Measurements from ENCODE around the gene AKT3. TPM values are rescaled to one million over a fixed set of nuclear protein-coding genes. Genes with fewer than 3 reads are reported as not detected.

The AKT3 gene
- total RNA-seq, 2 experiments from 2014 or later = 80.4 to 88.5 TPM

- H3K27me3 ChIP-seq (ENCODE audit: control insufficient read depth in 1 of 2, insufficient read depth in 2 of 2, low read length in 2 of 2) = no peaks in the 10 kb centered on the region
- ChIA-PET CTCF (no interaction called here), POLR2A (no interaction called here)
- ATAC-seq (ENCODE audit: poor library complexity) (no peak), DNase-seq (no peak)
- Mint-ChIP-seq H3K4me1 (ENCODE audit: low read depth) (peaks cover 35% of the 10 kb centered on the region), H3K36me3 (ENCODE audit: low read depth) (peaks cover 94% of the 10 kb centered on the region), H3K4me3 (no peak overlapping the region), H3K27ac (no peak overlapping the region), H3K27me3 (no peaks in the 10 kb centered on the region), H3K9me3 (peaks cover 10% of the 10 kb centered on the region)
- peaks cover 4 to 12% of the 10 kb centered on the region in 2 experiments for H3K9me3 ChIP-seq (ENCODE audit: control insufficient read depth in 1 of 2, insufficient read depth in 1 of 2, low read length in 2 of 2)
- no peak overlapping the region for H3K4me3 ChIP-seq (ENCODE audit: low read length)
- peaks cover 37% of the 10 kb centered on the region for H3K36me3 ChIP-seq (ENCODE audit: insufficient read depth, low read length)
- no peaks in the 10 kb centered on the region for H3K4me1 ChIP-seq (ENCODE audit: insufficient read depth, low read length)
- TF ChIP-seq, protein P1, sequence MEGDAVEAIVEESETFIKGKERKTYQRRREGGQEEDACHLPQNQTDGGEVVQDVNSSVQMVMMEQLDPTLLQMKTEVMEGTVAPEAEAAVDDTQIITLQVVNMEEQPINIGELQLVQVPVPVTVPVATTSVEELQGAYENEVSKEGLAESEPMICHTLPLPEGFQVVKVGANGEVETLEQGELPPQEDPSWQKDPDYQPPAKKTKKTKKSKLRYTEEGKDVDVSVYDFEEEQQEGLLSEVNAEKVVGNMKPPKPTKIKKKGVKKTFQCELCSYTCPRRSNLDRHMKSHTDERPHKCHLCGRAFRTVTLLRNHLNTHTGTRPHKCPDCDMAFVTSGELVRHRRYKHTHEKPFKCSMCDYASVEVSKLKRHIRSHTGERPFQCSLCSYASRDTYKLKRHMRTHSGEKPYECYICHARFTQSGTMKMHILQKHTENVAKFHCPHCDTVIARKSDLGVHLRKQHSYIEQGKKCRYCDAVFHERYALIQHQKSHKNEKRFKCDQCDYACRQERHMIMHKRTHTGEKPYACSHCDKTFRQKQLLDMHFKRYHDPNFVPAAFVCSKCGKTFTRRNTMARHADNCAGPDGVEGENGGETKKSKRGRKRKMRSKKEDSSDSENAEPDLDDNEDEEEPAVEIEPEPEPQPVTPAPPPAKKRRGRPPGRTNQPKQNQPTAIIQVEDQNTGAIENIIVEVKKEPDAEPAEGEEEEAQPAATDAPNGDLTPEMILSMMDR (IDR thresholded peaks at IDR 0.05) = no peak
- intact Hi-C loops (cut with DNase I, micrococcal nuclease) = no loop called here
- H3K27ac ChIP-seq (ENCODE audit: low read depth in 1 of 2, low read length in 2 of 2) = no peak overlapping the region
These were observed 228.1 kb downstream of the AKT3 start for GRCh38 chr1:243621973-243622372.

- Mint-ChIP-seq H3K4me1 (ENCODE audit: low read depth) (peaks cover 35% of the 10 kb centered on the region), H3K9me3 (peaks cover 10% of the 10 kb centered on the region), H3K4me3 (no peak overlapping the region), H3K36me3 (ENCODE audit: low read depth) (peaks cover 91% of the 10 kb centered on the region), H3K27ac (no peak overlapping the region), H3K27me3 (no peaks in the 10 kb centered on the region)
- no peaks in the 10 kb centered on the region for H3K4me1 ChIP-seq (ENCODE audit: insufficient read depth, low read length)
- H3K27me3 ChIP-seq (ENCODE audit: control insufficient read depth in 1 of 2, insufficient read depth in 2 of 2, low read length in 2 of 2) = no peaks in the 10 kb centered on the region
- intact Hi-C loops (cut with DNase I, micrococcal nuclease) = no loop called here
- POLR2A ChIA-PET = no interaction called here
- no peak overlapping the region for H3K4me3 ChIP-seq (ENCODE audit: low read length)
- no peak for DNase-seq
- no peak overlapping the region for H3K27ac ChIP-seq (ENCODE audit: low read depth in 1 of 2, low read length in 2 of 2)
- H3K9me3 ChIP-seq (ENCODE audit: control insufficient read depth in 1 of 2, insufficient read depth in 1 of 2, low read length in 2 of 2) = peaks cover 2 to 12% of the 10 kb centered on the region in 2 experiments
- H3K36me3 ChIP-seq (ENCODE audit: insufficient read depth, low read length) = peaks cover 22% of the 10 kb centered on the region
- CTCF ChIA-PET = no interaction called here
- TF ChIP-seq, protein P1 (IDR thresholded peaks at IDR 0.05) = no peak
- ATAC-seq (ENCODE audit: poor library complexity) = no peak
These were observed 229.9 kb downstream of the AKT3 start for GRCh38 chr1:243620096-243620495.

- POLR2A ChIA-PET = no interaction called here
- H3K36me3 Mint-ChIP-seq (ENCODE audit: low read depth) = peaks cover 73% of the 10 kb centered on the region
- Histone ChIP-seq H3K4me3 (ENCODE audit: low read length) (no peak overlapping the region), H3K27ac (ENCODE audit: low read depth in 1 of 2, low read length in 2 of 2) (no peak overlapping the region), H3K36me3 (ENCODE audit: insufficient read depth, low read length) (peaks cover 44% of the 10 kb centered on the region), H3K4me1 (ENCODE audit: insufficient read depth, low read length) (no peaks in the 10 kb centered on the region), H3K27me3 (ENCODE audit: control insufficient read depth in 1 of 2, insufficient read depth in 2 of 2, low read length in 2 of 2) (no peaks in the 10 kb centered on the region), H3K9me3 (ENCODE audit: control insufficient read depth in 1 of 2, insufficient read depth in 1 of 2, low read length in 2 of 2) (peaks cover 0 to 4% of the 10 kb centered on the region in 2 experiments)
- no peaks in the 10 kb centered on the region for H3K9me3 Mint-ChIP-seq
- no peak for DNase-seq
- no peak for ATAC-seq (ENCODE audit: poor library complexity)
- H3K27me3 Mint-ChIP-seq = no peaks in the 10 kb centered on the region
- intact Hi-C loops (cut with DNase I, micrococcal nuclease) = loop anchor here in 1 of 2 experiments (10.0 kb wide), 1 partner anchor 1225 kb away; the partner anchor contains the start of gene COX20
- no peak overlapping the region for H3K27ac Mint-ChIP-seq
- TF ChIP-seq, protein P1 (IDR thresholded peaks at IDR 0.05) = no peak
- CTCF ChIA-PET = no interaction called here
- H3K4me1 Mint-ChIP-seq (ENCODE audit: low read depth) = no peaks in the 10 kb centered on the region
- H3K4me3 Mint-ChIP-seq = no peak overlapping the region
These were observed 240.3 kb downstream of the AKT3 start for GRCh38 chr1:243609698-243610097.
